HL-60/S4 (cell line): ENCODE measurements around the gene ETV7.
"Not testable (repeated sequence)": the region's sequence is repeated elsewhere in the genome, so short reads cannot be mapped to it uniquely, and the experiment has no call there.

Experiments
- in situ Hi-C: fragments of 300-500 bp; cut with MboI; formaldehyde crosslinking; loops from 2 replicates; pipeline ENCODE4 v1.14.3; 2022; ENCODE audit warnings: low sequenced_read_pairs

The ETV7 gene

GRCh38 chr6:36387440-36388303 is at the start of gene ETV7:
TSS of gene ETV7 (minus strand) at chr6:36387669. CDS start at chr6:36387541, 128 bp downstream.
- in situ Hi-C loops, result no loop called here

GRCh38 chr6:36436466-36436865 is 49.0 kb upstream of the ETV7 start:
- in situ Hi-C loops, result no loop called here

- in situ Hi-C loops, result no loop called here
Observed at GRCh38 chr6:36432151-36432671, 44.7 kb upstream of the ETV7 start.

- in situ Hi-C loops, result no loop called here
Observed at GRCh38 chr6:36431197-36431596, 43.7 kb upstream of the ETV7 start.

DNA sequence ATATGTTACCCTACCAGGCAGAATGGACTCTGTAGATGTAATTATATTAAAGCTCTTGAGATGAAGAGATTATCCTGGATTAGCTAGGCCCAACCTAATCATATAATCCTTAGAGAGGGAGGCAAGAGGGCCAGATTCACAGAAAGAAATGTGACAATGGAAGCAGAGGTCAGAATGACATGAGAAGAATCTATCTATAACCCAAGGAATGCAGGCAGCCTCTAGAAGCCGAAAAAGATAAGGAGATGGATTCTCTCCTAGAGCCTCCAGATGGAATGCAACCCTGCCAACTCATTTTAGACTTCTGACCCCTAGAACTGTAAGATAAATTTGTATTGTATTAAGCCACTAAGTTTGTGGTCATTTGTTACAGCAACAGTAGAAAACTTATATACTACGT is 42.9 kb upstream of the ETV7 start:
- in situ Hi-C loops, result no loop called here

DNA sequence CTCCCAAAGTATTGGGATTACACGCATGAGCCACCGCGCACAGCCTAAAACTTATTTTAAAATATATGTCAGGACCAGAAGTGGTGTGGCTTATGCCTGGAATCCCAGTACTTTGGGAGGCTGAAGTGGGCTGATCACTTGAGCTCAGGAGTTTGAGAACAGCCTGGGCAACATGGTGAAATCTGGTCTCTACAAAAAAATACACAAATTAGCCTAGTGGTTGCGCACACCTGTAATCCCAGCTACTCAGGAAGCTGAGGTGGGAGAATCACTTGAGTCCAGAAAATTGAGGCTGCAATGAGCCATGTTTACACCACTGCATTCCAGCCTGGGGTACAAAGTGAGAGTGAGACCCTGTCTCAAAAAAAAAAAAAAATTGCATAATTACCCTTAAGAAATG is 41.4 kb upstream of the ETV7 start:
- in situ Hi-C loops, result no loop called here

DNA sequence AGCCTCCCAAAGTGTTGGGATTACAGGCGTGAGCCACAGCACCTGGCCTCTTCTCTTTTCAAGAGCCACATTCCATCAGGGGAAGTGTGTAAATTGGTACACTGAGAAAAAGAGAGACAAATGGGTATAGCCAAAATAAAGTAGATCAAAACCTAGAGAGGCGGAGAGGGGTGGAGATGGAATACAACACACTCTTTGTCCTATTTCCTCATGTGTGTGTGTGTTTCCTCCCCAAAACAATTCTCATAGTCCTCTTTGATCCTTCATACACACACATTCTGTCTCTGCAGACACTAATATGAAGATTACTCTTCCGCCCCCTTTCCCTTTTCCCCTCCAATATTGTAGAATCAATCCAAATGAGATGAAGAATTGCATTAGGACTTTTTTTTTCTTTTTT is 39.2 kb upstream of the ETV7 start:
- in situ Hi-C loops, result no loop called here

- in situ Hi-C loops, result no loop called here
Observed at GRCh38 chr6:36423101-36423824, 35.8 kb upstream of the ETV7 start.

DNA sequence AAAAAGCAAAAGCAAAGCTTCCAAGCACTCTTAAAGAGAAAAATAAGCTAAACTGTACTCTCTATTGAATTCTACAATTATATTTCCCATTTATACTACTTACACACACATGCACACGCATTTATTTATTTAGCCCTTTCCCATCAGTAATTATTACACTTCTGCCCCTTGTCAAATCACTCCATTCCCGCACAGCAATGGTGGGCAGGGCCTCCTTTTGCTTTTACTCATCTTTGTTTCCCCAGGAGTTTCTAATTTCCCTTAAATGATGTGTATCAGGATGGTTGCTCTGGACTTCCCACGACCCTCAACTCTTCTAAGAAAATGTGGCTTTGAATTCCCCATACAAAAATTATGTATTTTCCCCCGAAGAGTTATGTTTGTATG is 35.2 kb upstream of the ETV7 start:
- in situ Hi-C loops, result no loop called here

GRCh38 chr6:36419310-36419709 is 31.8 kb upstream of the ETV7 start:
- in situ Hi-C loops, result no loop called here

- in situ Hi-C loops, result no loop called here
Observed at GRCh38 chr6:36418558-36418957, 31.1 kb upstream of the ETV7 start.

DNA sequence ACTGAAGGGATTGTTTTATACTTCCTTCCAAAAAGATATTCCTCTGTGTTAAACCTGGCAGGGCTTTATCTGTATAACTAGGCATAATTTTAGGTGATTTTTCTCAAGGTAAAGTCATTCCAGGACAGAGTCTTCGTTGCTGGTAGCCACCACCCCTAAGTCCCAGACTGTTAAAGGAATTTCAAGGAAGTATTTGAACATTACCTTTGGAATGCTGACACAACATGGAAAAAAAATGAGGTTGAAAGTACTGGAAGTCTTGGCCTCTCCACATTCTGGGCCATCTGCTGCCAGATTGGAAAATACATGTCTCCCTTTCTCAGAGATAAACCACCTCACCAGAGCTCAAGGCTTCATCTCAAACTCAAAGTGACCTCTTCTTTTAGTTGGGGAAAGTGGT is 27.0 kb upstream of the ETV7 start:
- in situ Hi-C loops, result no loop called here

DNA sequence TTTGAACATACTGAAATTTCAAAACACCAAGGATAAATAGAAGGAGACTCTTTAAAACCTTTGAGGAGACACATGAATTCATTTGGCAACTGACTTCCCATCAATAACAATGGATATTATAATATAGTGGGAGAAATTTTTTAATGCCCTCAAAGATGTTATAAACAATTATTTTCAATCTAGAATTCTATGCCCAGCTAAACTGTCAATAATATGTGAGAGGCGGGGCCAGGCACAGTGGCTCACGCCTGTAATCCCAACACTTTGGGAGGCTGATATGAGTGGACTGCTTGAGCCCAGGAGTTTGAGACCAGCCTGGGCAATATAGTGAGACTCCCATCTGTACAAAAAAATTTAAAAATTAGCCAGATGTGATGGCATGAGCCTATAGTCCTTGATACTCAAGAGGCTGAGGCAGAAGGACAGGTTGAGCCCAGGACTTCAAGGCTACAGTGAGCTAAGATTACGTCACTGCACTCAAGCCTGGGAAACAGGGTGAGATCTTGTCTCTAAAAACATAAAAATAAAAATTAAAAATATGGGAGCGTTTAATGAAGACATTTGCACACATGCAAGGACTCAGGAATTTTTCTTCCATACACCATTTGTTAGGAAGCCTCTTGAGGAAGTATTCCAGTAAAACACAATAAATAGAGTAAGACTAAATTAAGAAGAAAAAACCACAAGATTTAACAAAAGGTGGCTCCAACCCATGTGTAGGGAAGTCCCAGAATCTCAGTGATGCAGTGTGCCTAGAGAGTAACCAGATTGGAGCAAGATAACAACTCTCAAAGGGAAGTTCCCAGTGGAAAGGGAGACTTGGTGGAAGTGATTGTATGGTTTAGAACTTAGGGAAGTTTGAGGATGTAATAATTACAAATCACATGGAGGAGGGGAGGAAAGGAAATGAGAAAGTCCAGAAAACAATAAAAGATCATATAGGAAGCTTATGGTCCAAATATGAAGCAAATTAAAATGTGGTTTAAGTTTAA is 26.3 kb upstream of the ETV7 start:
- in situ Hi-C loops, result no loop called here

GRCh38 chr6:36409718-36410117 is 22.2 kb upstream of the ETV7 start:
- in situ Hi-C loops, result not testable (repeated sequence)

- in situ Hi-C loops, result no loop called here
Observed at GRCh38 chr6:36404164-36404563, 16.7 kb upstream of the ETV7 start.

DNA sequence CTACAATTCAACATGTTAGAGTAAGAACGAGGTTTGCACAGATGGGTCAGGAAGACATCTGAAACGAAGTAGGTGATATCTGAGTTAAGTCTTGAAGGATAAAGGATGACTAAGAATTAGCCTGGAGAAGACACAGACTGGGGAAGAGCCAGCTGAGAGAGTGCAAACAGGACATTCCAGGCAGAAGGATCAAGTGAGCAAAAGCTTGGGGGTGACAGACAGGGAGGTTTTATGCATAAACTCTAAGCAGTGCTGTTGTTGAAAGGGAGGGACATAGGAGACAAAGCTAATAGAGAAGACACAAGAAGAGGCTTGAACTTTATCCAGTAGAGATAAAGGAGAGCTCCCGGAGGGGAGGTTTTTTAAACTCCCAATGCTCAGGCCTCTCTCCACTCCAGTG is 15.0 kb upstream of the ETV7 start:
- in situ Hi-C loops, result no loop called here

DNA sequence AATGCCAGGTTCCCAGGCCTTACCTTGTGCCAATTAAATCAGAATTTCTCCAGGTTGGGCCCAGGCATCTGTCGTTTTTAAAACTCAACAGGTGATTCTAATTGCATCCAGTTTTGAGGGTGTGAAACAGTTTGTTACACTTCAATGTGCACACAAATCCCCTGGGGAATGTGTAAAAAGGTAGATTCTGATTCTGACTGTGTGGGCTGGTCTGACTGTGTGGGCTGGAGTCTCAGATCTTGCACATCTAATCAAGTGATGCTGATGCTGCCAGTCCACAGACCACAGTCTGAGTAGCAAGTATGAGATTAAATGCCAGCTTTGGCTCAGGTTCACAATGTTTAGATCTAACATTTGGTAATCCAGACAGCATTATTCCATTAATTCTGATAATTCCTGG is 12.5 kb upstream of the ETV7 start:
- in situ Hi-C loops, result no loop called here

GRCh38 chr6:36392621-36393020 is 5.2 kb upstream of the ETV7 start:
- in situ Hi-C loops, result no loop called here

DNA sequence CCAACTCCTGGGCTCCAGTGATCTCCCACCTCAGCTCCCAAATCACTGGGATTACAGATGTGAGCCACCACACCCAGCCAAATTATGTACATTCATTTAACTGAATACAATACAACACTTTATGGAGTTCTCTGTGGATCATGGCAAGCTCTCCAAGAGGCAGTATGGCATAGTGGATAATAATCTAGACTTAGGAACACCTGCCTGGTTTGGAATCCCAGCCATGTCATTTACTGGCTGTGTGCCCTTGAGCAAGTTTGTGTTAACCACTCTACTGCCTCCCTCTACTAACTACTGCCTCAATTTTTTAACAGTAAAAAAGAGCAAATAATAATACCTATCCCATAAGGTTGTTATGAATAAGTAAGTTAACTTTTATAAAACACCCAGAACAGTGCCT is 1.9 kb upstream of the ETV7 start:
- in situ Hi-C loops, result no loop called here

GRCh38 chr6:36386495-36387439 is 702 bp downstream of the ETV7 start:
- in situ Hi-C loops, result no loop called here
